ENCODE data around the gene DACT3. TPM values are rescaled to one million over a fixed set of nuclear protein-coding genes. Genes with fewer than 3 reads are reported as not detected.
"Not testable (repeated sequence)": the region's sequence is repeated elsewhere in the genome, so short reads cannot be mapped to it uniquely, and the experiment has no call there.

DACT3 gene
- total RNA-seq, 1 donor from 2014 or later: 1.2 TPM

DNA sequence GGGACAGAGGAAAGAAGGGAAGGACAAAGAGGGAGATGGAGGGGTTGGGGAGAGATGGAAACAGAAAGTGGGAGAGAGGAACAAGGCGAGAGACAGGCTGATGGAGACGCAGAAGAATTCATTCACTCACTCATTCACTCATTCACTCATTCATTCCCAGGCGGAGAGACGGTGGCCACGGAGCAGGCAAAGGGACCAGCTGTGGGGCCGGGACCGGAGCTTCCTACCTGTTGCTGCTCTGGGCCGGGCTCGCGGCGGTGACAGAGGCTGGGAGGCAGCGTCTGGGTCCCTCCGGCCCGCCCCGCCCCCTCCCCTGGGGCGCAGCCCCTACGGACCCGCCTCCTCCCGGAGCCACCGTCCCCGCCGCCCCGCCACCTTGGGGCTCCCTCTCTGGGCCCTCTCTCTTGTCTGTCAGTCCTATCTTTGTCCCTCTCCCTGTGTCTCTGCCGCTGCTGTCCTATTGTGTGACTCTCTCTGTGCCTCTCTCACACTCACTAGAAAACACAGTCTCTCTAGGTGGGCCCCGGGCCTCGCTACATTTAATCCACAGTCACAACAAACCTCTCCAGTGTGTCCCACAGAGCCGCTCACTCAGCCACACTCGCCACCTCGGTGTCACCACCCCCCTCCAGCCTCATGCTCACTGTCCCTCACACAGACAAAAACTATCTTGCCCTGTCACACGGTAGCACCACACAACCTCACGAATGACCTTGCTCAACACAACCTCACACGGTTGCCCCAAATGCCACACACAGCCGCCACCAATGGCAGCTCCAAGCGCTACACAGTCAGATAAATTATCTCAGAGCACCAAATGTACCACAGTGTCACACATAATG is 24.8 kb downstream of the DACT3 start, which contains the start of gene GNG8:
Gene GNG8, minus strand, starts transcription at position 283 of the 842 bp plus-strand sequence. CDS start 1,520 bp downstream, outside the sequence.
- ATAC-seq (no peak), DNase-seq (ENCODE audit: low spot score) (no peak)

DNA sequence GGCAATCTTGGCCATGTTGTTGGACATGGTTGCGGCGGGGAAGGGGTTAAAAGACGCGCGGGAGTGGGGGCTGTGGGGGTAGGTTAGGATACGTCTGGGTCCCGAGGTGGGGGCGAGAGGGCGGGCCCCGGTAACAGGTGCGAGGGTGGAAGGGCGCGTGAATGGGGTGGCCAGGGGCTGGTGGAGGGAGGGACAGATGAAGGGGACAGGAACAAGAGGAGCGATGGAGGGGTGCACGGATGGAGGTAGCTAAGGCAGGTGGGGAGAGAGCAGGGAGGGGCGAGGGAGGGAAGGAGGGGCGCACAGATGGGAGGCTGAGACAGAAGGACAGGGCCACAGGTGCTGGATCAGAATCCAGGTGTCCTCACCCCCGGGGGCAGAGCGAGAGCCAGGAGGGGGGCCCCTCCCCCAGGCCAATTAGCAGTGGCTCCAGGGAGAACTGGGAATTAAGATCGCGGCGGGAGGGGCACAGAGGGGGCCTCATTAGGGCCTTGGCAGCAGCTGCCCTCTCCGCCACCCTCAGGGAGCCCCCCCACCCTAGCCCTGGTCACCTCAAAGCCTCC is 26.2 kb downstream of the DACT3 start:
- DNase-seq (ENCODE audit: low spot score) (no peak), ATAC-seq (no peak)

DNA sequence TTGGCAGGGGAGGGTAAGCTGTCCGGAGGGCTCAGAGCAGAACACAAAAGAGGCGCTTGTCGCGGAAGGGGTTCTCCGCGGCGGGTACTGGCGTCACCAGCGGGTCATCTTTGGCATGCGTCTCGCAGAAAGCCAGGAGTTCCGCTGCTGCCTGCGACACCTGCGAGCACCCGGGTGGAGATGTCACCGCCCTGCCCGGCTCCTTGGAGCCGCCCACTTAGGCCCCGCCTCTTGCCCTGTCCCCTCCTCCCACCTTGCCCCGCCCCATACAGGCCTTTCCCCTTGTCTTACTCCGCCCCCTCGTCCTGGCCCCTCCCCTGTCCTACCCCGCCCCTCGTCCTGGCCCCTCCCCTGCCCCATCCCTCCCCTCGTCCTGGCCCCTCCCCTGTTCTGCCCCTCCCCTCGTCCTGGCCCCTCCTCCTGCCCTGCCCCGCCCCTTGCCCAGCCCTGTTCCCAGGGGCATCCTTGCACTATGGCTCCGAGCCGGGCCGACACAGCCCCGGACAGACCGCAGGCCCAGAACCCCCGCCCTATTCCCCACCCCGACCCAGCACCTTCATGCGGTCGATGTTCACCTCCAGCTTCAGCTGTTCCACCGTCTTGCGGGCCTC is 26.8 kb downstream of the DACT3 start:
- DNase-seq (ENCODE audit: low spot score): no peak
- peak; percentile 53 for ATAC-seq

DNA sequence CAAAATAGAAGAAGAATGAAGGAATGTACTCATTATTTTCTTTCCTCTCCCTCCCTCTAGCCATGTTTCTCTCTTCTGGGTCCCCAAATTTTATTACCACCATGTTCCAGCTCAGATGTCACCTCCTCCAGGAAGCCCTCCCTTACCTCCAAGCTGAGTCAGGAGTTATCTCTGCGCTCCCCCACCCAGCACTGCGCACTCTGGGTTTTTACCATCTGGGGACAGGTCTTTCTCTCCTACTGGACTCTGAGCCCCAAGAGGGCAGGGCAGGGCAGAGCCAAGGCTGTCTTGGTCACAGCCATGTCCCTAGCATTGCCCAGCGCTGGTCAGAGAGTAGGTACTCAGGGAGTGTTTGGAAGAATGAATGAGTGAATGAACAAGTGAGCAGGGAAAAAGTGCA is 27.9 kb downstream of the DACT3 start:
- no peak for ATAC-seq
- no peak for DNase-seq (ENCODE audit: low spot score)

DNA sequence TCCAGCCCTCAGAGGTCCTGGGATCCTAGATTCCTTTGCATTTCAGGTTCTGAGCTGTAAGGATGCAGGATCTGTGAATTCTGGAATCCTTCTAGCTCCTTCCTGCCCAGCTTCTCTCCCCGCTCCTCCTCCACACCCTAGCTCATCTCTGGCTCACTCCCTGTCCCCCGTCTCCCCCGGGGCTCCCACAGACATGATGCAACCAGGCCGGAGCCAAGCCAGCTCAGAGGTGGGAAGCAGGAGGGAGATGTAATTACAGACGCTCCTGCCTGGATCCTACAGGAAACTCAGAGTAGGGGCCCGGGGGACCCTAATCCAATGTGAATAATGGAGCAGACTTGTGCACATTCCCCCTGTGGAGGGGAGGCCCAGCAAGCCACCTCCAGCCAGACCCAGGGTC is 29.5 kb downstream of the DACT3 start:
- DNase-seq (ENCODE audit: low spot score) (no peak), ATAC-seq (no peak)

DNA sequence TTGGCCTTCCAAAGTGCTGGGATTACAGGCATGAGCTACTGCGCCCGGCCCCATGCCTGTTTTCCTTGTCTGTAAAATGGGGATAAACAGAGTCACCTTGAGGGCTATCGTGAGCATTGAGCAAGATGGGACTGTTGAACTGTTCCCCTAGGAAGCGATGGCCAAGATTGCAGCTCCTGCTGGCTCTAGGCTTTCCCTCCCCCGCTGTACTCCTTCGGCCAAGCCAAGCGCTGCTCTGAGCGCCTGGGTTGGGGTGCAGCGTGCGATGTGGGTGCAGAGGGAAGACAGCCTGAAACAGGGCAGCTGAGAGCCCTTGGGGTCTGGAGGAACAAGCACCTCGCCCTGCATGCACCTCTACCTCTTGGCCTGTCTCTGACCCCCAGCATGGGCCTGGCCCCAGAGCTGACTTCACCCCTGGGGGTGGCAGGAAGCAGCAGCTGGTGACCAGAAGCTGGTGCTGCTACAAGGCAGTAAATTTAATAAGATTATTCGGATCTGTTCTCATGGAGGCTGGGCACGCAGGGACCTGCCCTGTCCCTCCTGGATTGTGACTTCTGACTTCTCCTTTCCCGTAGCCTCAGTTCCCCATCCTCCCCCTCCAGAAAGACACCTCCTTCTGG is 30.3 kb downstream of the DACT3 start:
- ATAC-seq: no peak

DNA sequence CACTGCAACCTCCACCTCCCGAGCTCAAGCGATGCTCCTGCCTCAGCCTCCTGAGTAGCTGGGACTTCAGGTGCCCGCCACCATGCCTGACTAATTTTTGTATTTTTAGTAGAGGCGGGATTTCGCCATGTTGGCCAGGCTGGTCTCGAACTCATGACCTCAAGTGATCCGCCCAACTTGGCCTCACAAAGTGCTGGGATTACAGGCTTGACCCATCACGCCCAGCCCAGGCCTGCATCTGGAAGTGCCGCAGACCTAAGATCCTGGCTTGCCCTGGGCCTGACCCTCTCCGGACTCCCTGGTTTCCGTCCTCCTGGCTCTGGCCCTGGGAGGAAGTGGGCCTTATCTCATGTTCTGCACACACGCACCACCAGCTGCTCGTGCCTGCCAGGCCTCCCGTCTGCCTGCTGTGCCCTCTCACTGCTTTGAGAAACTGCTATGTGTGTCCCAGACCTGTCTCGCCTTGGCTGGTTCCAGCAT is 31.4 kb downstream of the DACT3 start:
- peak; percentile 51 for ATAC-seq
- no peak for DNase-seq (ENCODE audit: low spot score)

More for the DNA sequence above, 30.3 kb downstream of the DACT3 start:
- no peak for DNase-seq (ENCODE audit: low spot score)

DNA sequence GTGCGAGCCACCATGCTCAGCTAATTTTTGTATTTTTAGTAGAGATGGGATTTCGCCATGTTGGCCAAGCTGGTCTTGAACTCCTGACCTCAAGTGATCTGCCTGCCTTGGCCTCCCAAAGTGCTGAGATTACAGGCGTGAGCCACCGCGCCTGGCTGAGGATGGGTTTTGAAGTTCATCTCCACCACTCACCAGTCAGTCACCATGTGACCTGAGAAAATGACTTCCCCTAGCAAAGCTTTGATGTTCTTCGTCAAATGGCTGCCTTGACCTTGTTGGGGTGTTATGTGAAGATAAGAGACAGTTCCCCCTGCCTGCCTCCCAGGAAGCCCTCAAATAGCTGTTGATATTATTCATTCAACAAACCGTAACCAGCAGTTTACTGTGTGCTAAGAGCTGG is 32.0 kb downstream of the DACT3 start:
- not testable (repeated sequence) for ATAC-seq; DNase-seq (ENCODE audit: low spot score)

DNA sequence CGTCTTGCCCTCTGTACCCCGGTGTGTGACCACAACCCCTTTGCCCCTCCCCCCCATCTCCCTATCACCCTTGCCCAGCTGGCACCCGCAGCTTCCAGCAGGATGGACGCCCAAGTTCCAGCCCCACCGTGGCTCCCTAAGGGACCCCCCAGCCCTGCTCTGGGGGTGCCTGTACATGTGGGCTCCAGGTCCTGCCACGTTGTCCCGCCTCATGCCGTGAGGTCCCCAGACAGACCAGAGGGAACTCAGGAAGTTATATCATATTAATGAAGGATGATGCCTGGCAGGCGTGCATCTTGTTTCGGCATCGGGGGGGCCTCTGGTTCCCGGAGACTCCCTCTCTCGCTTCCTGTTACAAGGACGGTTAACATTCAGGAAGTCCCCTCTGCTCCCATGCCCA is 34.5 kb downstream of the DACT3 start:
- ATAC-seq (no peak), DNase-seq (ENCODE audit: low spot score) (no peak)

DNA sequence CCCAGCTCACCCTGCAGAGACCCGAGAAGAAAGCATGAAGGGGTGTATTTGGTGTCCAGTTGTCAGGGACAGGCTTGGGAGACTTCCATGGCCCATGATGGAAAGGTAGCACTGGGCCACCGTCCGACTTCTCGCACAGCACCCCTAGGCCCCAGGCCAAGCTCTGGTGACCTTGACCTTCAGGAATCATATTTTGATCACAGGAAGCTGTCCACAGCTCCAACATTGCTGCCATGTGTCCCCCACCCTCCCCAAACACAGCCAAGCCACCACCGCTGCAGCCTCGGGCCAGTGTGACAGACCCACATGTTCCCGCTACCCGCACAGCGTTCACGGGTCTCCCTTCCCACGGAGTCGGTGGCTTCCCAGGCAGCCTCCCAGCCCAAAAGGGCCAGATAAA is 35.3 kb downstream of the DACT3 start:
- DNase-seq (ENCODE audit: low spot score) (no peak), ATAC-seq (no peak)

DNA sequence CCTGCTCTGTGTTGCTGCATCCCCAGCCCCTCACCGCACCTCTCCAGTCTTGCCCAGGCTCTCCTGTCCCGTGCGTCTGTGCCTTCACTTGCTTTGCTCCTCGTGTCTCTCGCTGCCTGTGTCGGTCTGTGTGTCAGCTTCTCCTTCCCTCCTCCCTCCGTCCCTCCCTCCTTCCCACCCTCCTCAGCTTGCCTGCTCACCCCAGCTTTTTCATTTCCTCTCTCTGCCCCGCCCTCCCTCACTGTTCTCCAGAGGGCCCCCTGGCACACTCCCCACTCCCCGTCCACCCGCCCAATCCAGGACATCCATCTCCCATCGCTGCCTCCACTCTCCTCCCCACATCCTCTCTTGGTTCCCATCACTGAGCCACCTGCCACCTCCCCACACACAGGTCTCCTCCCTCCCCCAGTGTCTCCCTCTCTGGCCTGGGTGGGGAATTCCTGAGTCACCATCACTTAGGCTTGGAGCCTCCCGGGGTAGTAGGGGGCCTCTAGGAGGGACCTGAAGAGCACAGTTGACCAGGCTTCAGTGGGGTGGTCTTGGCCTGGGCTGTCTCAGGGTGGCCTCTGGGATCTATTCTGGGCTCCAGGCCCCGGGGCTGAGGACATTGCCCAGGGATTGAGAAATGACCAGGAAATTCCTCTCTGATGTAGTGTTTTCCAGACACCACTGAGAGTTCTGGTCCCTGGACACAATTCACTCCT is 35.9 kb downstream of the DACT3 start, which contains the start of gene PTGIR:
Gene PTGIR, minus strand, starts transcription at position 132 of the 704 bp plus-strand sequence. CDS start 864 bp downstream, outside the sequence.
- DNase-seq (ENCODE audit: low spot score) (no peak), ATAC-seq (peak; percentile 43)

DNA sequence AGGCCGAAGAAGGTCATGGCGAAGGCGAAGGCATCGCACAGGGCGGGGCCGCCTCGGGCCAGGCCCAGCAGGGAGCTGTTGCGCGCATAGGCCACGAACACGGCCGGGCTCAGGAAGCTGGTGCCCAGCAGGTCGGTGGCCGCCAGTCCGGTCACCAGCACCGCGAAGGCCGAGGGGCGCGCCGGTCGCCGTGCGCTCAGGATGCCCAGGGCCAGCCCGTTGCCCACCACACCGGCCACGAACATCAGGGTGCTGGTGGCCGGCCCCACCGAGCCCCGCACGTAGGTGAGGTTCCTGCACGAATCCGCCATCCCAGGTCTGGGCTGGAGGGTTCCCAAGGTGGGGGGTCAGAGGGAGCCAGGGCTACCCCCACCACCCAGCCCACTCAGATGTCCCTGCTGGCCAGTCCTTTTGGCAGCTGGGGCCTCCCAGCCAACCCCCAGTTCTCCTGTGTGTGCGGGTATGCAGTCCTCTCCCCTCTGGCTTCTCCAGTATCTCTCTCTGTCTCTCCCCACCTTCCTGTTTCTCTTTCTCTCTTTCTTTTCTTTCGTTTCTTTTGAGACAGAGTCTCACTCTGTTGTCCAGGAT is 37.0 kb downstream of the DACT3 start:
- ATAC-seq: no peak
- DNase-seq (ENCODE audit: low spot score): no peak

DNA sequence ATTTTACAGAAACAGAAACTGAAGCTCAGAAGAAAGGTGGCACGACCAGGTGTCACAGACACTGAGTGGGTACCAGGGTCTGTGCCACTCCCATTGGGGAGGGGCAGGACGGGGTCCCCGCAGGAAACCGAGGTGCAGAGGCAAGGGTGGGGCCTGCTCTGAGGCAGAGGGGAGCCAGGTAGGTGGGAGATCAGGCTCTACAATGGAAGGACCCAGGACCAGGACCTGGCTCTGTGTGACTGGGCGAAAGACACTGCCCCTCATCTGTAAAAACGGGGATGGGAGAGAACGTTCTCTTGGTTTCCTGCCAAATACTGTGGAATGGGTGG is 38.9 kb downstream of the DACT3 start:
- ATAC-seq (no peak), DNase-seq (ENCODE audit: low spot score) (no peak)

DNA sequence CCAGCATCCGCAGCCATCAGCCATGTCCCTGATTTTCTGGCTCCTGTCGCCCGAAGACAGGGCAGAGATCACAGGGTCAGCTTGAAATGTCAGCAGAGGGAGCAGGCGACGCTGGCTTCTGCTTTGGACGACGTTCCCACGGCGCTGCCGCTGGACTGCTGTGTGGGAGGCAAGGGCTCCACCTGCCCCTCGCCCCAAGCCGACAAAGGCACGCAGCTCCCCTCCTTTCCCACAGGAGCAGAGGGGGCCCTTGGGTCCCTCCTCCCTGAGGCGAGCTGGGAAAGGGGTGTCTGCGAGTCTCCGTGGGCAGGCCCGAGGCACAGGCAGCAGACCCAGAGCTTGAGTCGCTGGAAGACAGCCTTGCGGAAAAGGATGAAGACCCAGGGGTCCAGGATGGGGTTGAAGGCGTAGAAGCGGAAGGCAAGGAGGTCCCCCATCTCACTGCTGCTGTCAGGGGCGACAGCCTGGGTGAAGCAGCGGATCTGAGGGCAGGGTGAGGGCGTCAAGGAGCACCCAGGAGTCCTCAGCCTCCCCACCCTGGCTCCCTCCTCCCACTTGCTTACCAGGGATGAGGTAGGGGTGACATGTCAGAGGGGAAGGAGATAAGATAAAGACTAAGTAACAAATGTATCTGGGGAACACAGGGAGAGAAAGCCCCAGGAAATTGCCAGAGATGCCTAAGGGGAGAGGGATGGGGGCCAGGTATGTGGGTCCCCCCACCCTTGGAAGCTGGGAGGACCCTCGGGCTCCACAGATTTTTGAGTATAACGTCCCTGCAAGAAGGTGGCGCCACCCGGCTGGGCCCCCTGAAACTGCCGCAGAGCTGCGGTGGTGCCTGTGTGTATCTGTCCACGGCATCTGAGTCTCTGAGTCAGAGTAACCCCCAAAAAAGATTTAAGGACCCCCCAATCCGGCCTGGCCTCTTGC is 39.5 kb downstream of the DACT3 start:
- DNase-seq (ENCODE audit: low spot score) (no peak), ATAC-seq (peak; percentile 34)

DNA sequence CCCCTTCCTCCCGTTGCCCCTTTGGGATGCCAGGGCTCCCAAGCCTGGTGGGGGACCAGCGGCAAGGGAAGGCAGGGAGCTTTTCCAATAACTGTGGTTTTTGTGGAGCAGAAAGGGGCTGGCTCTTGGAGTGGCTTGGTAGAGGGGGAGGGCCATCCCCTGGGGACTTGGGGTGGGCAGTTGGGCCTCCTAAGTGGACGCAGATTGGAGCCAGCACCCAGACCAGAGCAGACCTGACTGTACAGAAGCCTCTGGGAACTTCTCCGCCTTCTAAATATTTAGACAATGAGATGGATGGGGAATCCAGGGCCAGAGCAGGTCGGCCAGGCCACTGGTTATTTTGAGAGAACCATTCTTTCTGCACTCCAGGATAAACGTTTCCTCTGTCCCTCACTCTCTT is 40.3 kb downstream of the DACT3 start:
- DNase-seq (ENCODE audit: low spot score): no peak
- no peak for ATAC-seq

DNA sequence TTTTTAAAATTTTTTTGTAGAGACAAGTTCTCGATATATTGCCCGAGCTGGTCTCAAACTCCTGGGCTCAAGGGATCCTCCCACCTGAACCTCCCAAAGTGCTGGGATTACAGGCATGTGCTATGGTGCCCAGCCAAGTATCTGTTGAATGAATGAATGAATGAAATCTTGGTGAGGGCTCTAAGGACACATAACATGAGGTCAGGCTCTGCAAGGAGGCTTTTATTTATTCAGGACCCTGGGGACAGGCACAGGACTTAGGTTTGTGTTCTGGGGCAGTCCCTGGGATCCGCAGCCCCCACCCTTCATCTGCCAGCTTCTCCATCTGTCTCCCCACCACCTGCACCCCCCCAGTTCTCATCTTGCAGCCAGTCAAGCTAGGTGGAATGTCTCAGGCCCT is 40.7 kb downstream of the DACT3 start:
- ATAC-seq: no peak
- no peak for DNase-seq (ENCODE audit: low spot score)

DNA sequence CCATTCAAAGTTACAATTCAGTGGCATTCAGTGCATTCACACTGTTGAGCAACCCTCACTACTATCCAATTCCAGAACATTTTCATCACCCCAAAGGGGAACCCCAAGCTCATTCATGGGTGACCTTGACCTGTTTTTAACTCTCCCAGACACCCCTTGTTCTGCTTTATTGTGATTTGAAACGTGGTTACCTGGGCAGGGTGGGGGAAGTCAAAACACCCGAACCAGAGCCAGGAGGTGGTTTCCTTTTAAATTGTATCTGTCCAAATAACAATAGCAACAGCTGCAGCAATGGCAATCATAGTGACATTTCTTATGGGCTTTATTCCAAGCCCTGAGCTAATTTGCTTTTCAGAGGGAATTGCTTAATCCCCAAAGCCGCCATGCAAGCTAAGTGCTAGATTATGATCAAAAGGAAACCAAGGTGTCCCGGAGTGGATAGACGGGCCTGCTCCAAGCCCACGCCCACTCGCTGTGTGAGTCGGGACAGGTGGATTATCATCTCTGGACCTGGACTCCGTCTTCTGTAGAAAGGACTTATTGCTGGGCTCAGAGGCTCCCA is 42.2 kb downstream of the DACT3 start:
- ATAC-seq: no peak

DNA sequence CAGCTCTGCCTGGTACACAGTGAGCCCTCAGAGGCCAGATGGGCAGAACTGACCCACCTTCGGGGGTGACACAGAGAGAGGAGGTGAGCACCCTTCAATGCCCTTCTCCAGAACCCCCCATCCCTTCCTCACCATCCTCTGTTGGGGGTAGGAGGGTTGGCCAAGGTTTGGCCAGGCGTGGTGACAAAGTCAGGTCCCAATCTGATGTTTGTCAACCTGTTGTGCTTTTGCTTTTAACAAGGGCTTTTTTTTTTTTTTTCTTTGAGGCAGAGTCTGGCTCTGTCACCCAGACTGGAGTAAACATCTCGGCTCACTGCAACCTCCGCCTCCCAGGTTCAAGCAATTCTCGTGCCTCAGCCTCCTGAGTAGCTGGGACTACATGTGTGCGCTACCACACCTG is 43.4 kb downstream of the DACT3 start:
- DNase-seq (ENCODE audit: low spot score) (no peak), ATAC-seq (no peak)

More for the DNA sequence above, 42.2 kb downstream of the DACT3 start:
- no peak for DNase-seq (ENCODE audit: low spot score)
